ENCODE measurements around the gene XAB2.

- TF ChIP-seq CTCF (IDR thresholded peaks at IDR 0.05) = no peak
- no peak for TF ChIP-seq POLR2A (IDR thresholded peaks at IDR 0.05)
Measured at GRCh38 chr19:7607212-7607873, 22.0 kb downstream of the XAB2 start.

All from adrenal gland (tissue), 5 donors.